Endothelial cell of umbilical vein (primary cell): ENCODE data around the gene FOXL3. TPM values are rescaled to one million over a fixed set of nuclear protein-coding genes. Genes with fewer than 3 reads are reported as not detected.

Experiments used
- BruUV-seq: library from RNA; stranded (reverse); fragments of 400-500 nt; replicated peaks from 2 replicates; lab custom pipeline; 2021; lab: Mats Ljungman, UMichigan
- CTCF ChIA-PET: fragments of 300-600, 350-600 bp; sonication (Branson Sonifier 250); formaldehyde crosslinking; loops from one replicate; lab custom pipeline; 2021; ENCODE audit warnings: antibody characterized with exemption, inconsistent platforms; lab: Charles Lee
- POLR2A ChIA-PET: fragments of 300-600, 350-600 bp; sonication (Branson Sonifier 250); formaldehyde crosslinking; loops from one replicate; lab custom pipeline; 2021; ENCODE audit warnings: antibody characterized with exemption, inconsistent platforms; lab: Charles Lee
- DNase-seq: peaks from one replicate; pipeline ENCODE4 v3.0.0-alpha.2; 2011; ENCODE audit warnings: low read depth, low spot score
- FAIRE-seq: peaks from 2 replicates; lab custom pipeline; 2011; peaks lifted over from hg19 to GRCh38; lab: Jason Lieb, UNC
- H2AFZ ChIP-seq: 2 replicates; pipeline ENCODE4 v1.6.0; 2012; ENCODE audit warnings: low read depth, low read length, control low read depth, inconsistent platforms
- H3K27ac ChIP-seq: 2 replicates; pipeline ENCODE4 v1.5.1; 2011; ENCODE audit warnings: low read depth, mild to moderate bottlenecking, control low read depth, low read length, moderate library complexity; ENCODE audit not compliant: insufficient read depth
- H3K27me3 ChIP-seq, 2 experiments: 2 replicates each; pipeline versions ENCODE4 v1.6.0 to v1.6.1; 2011; ENCODE audit warnings: low read length in 2 of 2, mixed read lengths in 1 of 2; ENCODE audit not compliant: control insufficient read depth in 2 of 2, insufficient read depth in 2 of 2
- H3K36me3 ChIP-seq, 2 experiments: 2 replicates in 1 of 2; 3 replicates in 1 of 2; pipeline ENCODE4 v1.5.1; 2011; ENCODE audit warnings: low read length in 2 of 2, mild to moderate bottlenecking in 1 of 2, moderate library complexity in 1 of 2; ENCODE audit not compliant: control insufficient read depth in 2 of 2, insufficient read depth in 2 of 2; ENCODE audit errors: extremely low read depth in 1 of 2
- H3K4me1 ChIP-seq: 3 replicates; pipeline ENCODE4 v1.5.1; 2011; ENCODE audit warnings: mild to moderate bottlenecking, low read length; ENCODE audit not compliant: control insufficient read depth, insufficient read depth; ENCODE audit errors: extremely low read depth
- H3K4me2 ChIP-seq: 2 replicates; pipeline ENCODE4 v1.6.1; 2011; ENCODE audit warnings: low read length, control low read depth, mixed read lengths; ENCODE audit not compliant: insufficient read depth
- H3K4me3 ChIP-seq, 3 experiments: fragments of 200-600 bp in 1 of 3; sonication (generic), shearing (Covaris generic) in 1 of 3; replicated peaks in 1 of 3; 2 replicates each; pipeline ENCODE4 v1.5.1; 2011 to 2016; ENCODE audit warnings: control low read depth in 3 of 3, low read length in 3 of 3, mild to moderate bottlenecking in 2 of 3, inconsistent platforms in 1 of 3, low read depth in 1 of 3, moderate library complexity in 1 of 3; ENCODE audit not compliant: insufficient read depth in 1 of 3
- H3K79me2 ChIP-seq: 2 replicates; pipeline ENCODE4 v1.6.0; 2012; ENCODE audit warnings: low read length, inconsistent platforms; ENCODE audit not compliant: control insufficient read depth, insufficient read depth
- H3K9ac ChIP-seq: replicated peaks from 2 replicates; pipeline ENCODE3; 2011; ENCODE audit warnings: low read length, control low read depth; ENCODE audit not compliant: insufficient read depth; ENCODE audit errors: extremely low read depth
- H3K9me1 ChIP-seq: replicated peaks from 3 replicates; pipeline ENCODE4 v1.6.0; 2011; ENCODE audit warnings: mild to moderate bottlenecking, low read length; ENCODE audit not compliant: control insufficient read depth, insufficient read depth; ENCODE audit errors: extremely low read depth
- H3K9me3 ChIP-seq: replicated peaks from 2 replicates; pipeline ENCODE4 v1.5.1; 2012; ENCODE audit warnings: low read length, inconsistent platforms; ENCODE audit not compliant: control insufficient read depth, insufficient read depth
- H4K20me1 ChIP-seq: replicated peaks from 2 replicates; pipeline ENCODE3; 2011; ENCODE audit warnings: mild to moderate bottlenecking, low read length; ENCODE audit not compliant: control insufficient read depth, insufficient read depth; ENCODE audit errors: extremely low read depth
- CTCF ChIP-seq, 2 donors: IDR thresholded peaks; 1 replicate in 1 of 2; 2 replicates in 1 of 2; pipeline ENCODE4 v1.5.1; 2011; ENCODE audit warnings: low read length in 2 of 2, mild to moderate bottlenecking in 2 of 2, moderate library complexity in 2 of 2, control low read depth in 1 of 2, inconsistent platforms in 1 of 2, low read depth in 1 of 2; ENCODE audit not compliant: insufficient read depth in 1 of 2; ENCODE audit errors: extremely low read depth in 1 of 2
- EZH2 ChIP-seq: IDR thresholded peaks from 2 replicates; pipeline ENCODE4 v1.6.1; 2012; ENCODE audit warnings: borderline replicate concordance, low read depth, mild to moderate bottlenecking, moderate library complexity, low read length, inconsistent platforms; ENCODE audit not compliant: severe bottlenecking
- FOS ChIP-seq: IDR thresholded peaks from 2 replicates; pipeline ENCODE4 v1.6.1; 2011; ENCODE audit warnings: mild to moderate bottlenecking, low read length, moderate library complexity, borderline replicate concordance; ENCODE audit not compliant: insufficient read depth
- GATA2 ChIP-seq: IDR thresholded peaks from 2 replicates; pipeline ENCODE4 v1.7.0; 2011; ENCODE audit warnings: low read depth, mild to moderate bottlenecking, moderate library complexity, mixed read lengths, low read length; ENCODE audit not compliant: insufficient read length, insufficient read depth
- JUN ChIP-seq: IDR thresholded peaks from 2 replicates; pipeline ENCODE4 v1.6.1; 2011; ENCODE audit warnings: borderline replicate concordance, low read depth; ENCODE audit not compliant: insufficient read length, insufficient read depth
- MAX ChIP-seq: IDR thresholded peaks from 2 replicates; pipeline ENCODE4 v1.6.1; 2011; ENCODE audit not compliant: insufficient read depth, insufficient read length
- MYC ChIP-seq: IDR thresholded peaks from one replicate; pipeline ENCODE4 v1.6.1; 2011; ENCODE audit warnings: mild to moderate bottlenecking, low read depth, low read length
- POLR2A ChIP-seq: IDR thresholded peaks from 2 replicates; pipeline ENCODE4 v1.6.1; 2012; ENCODE audit warnings: low read depth, mild to moderate bottlenecking, control low read depth, low read length
- POLR2AphosphoS5 ChIP-seq: IDR thresholded peaks from 2 replicates; pipeline ENCODE4 v1.6.1; 2012; ENCODE audit warnings: low read depth, mild to moderate bottlenecking, control low read depth, low read length, moderate library complexity; ENCODE audit not compliant: insufficient read depth
- dilution Hi-C: fragments of 300-500 bp; cut with MboI; formaldehyde crosslinking; loops from one replicate; pipeline ENCODE4 v1.15.0; 2019; ENCODE audit warnings: low sequenced_read_pairs; ENCODE audit not compliant: extremely low pct_ligation_motif_present
- intact Hi-C: fragments of 100-400 bp; cut with micrococcal nuclease; formaldehyde crosslinking; loops from one replicate; pipeline ENCODE4 v1.10.0; 2022
- polyA plus RNA-seq, 4 experiments: library from polyadenylated mRNA; depleted of rRNA in 3 of 4; stranded (reverse) in 3 of 4; unstranded in 1 of 4; fragments of >200 nt; gene quantifications; 2 replicates each; pipeline versions ENCODE4 v1.2.1 to v1.2.3, GENCODE V29; 2011 to 2012; ENCODE audit warnings: missing spikeins in 1 of 4
- total RNA-seq: library from RNA; stranded (reverse); gene quantifications from 2 replicates; pipeline ENCODE4 v1.2.3, GENCODE V29; 2021

Gene FOXL3
- total and polyA plus RNA-seq, 2 donors (not counting 3 experiments of a cell fraction or from before 2014, with no cell fraction given): not detected

- no peaks in the 10 kb centered on the region for H3K9me3 ChIP-seq
- ChIA-PET CTCF (no interaction called here), POLR2A (no interaction called here)
- no peak overlapping the region for H2AFZ ChIP-seq
- BruUV-seq: no TSS peak
- H3K27ac ChIP-seq: no peak overlapping the region
- no peaks in the 10 kb centered on the region for H3K9me1 ChIP-seq
- H3K4me1 ChIP-seq: no peaks in the 10 kb centered on the region
- H3K27me3 ChIP-seq: peaks cover 2 to 8% of the 10 kb centered on the region in 2 experiments
- no peaks in the 10 kb centered on the region for H4K20me1 ChIP-seq
- H3K9ac ChIP-seq: no peak overlapping the region
- H3K4me3 ChIP-seq: no peak overlapping the region
- intact Hi-C loops: no loop called here
- H3K36me3 ChIP-seq: no peaks in the 10 kb centered on the region
- FAIRE-seq (no peak), DNase-seq (no peak)
- no peaks in the 10 kb centered on the region for H3K79me2 ChIP-seq
- TF ChIP-seq POLR2A: no peak
- TF ChIP-seq EZH2: no peak
- no peak for TF ChIP-seq GATA2
- no peak for TF ChIP-seq POLR2AphosphoS5
- no peak for TF ChIP-seq MAX
- TF ChIP-seq FOS: no peak
- no peak for TF ChIP-seq CTCF (IDR thresholded peaks at IDR 0.05; ENCODE audit: extremely low read depth in 1 of 2, insufficient read depth in 1 of 2, low read depth in 1 of 2, low read length in 2 of 2)
- TF ChIP-seq MYC: no peak
- TF ChIP-seq JUN: no peak
- no peak overlapping the region for H3K4me2 ChIP-seq
- dilution Hi-C loops: no loop called here
Measured at GRCh38 chr7:280461-280860, 9.5 kb upstream of the FOXL3 start.
